ENCODE data around the gene SLC2A1. TPM values are rescaled to one million over a fixed set of nuclear protein-coding genes. Genes with fewer than 3 reads are reported as not detected.

The SLC2A1 gene
- total and polyA plus RNA-seq, 2 of the 13 experiments (the other 11 are each of a cell fraction or from before 2014, with no cell fraction given) = 125 to 423 TPM

- no peak for TF ChIP-seq STAT6 (CRISPR knock-in tag; IDR thresholded peaks at IDR 0.05; ENCODE audit: borderline replicate concordance)
- TF ChIP-seq ZNF34 (CRISPR knock-in tag; IDR thresholded peaks at IDR 0.05; ENCODE audit: borderline replicate concordance) = no peak
- TF ChIP-seq ERF (CRISPR knock-in tag; IDR thresholded peaks at IDR 0.05) = 0 out of 2 replicates have a peak, but pooled peaks have one; percentile 28
- TF ChIP-seq ZNF296 (CRISPR knock-in tag; conservative IDR thresholded peaks at IDR 0.05) = no peak
- no peak for TF ChIP-seq ATF6 (CRISPR knock-in tag; conservative IDR thresholded peaks at IDR 0.05)
- no peak for TF ChIP-seq SP2 (CRISPR knock-in tag; IDR thresholded peaks at IDR 0.05)
- no peak for TF ChIP-seq FOXO4 (CRISPR knock-in tag; conservative IDR thresholded peaks at IDR 0.05)
- no peak for TF ChIP-seq ZNF609 (CRISPR knock-in tag; IDR thresholded peaks at IDR 0.05; ENCODE audit: borderline replicate concordance)
- TF ChIP-seq ZNF510 (CRISPR knock-in tag; IDR thresholded peaks at IDR 0.05; ENCODE audit: low read depth) = no peak
- TF ChIP-seq GATAD2A (CRISPR knock-in tag; IDR thresholded peaks at IDR 0.05) = peak; percentile 70
- TF ChIP-seq CBX5 (CRISPR knock-in tag; IDR thresholded peaks at IDR 0.05; ENCODE audit: borderline replicate concordance) = peak; percentile 65; the same call in 1 of the 2 replicates
- no peak for TF ChIP-seq FOSL1 (CRISPR knock-in tag; IDR thresholded peaks at IDR 0.05; ENCODE audit: borderline replicate concordance)
- TF ChIP-seq ZNF343 (CRISPR knock-in tag; IDR thresholded peaks at IDR 0.05) = no peak
- TF ChIP-seq ZSCAN31 (CRISPR knock-in tag; IDR thresholded peaks at IDR 0.05; ENCODE audit: low read depth) = no peak
- no peak for TF ChIP-seq THAP8 (CRISPR knock-in tag; IDR thresholded peaks at IDR 0.05; ENCODE audit: borderline replicate concordance)
- 0 out of 2 replicates have a peak, but pooled peaks have one; percentile 71 for TF ChIP-seq SSRP1 (CRISPR knock-in tag; IDR thresholded peaks at IDR 0.05)
Measured at GRCh38 chr1:42922687-42923366, 35.8 kb downstream of the SLC2A1 start (continued).
